Measurements from ENCODE around the gene LAMA2. TPM values are rescaled to one million over a fixed set of nuclear protein-coding genes. Genes with fewer than 3 reads are reported as not detected.

The LAMA2 gene
- total and polyA plus RNA-seq, 2 donors (not counting 3 experiments of a cell fraction or from before 2014, with no cell fraction given) = 0.51 to 0.75 TPM

DNA sequence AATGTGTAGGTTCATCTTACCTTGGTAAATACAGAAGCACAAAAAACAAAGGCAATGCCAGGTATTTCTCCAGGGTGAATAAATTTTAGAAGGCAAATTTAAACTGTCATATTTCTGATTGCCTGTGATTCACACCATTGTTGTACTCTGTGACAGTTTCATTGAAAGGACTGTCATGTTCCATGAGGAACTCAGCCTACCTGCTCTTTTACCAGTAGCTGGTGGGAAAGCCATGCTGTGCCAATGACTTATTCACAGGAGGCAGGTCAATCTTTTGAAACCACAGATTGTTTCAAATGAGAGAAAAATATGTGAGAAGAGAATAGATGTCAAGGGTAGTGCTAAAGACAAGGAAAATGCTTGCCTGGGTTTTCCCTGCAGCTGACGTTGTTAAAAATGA is 206.4 kb downstream of the LAMA2 start:
- dilution Hi-C loops (cut with MboI; ENCODE audit: extremely low pct_ligation_motif_present, low sequenced_read_pairs) = no loop called here
- Histone ChIP-seq H3K9me1 (replicated peaks; ENCODE audit: control insufficient read depth, extremely low read depth, insufficient read depth, low read length) (no peaks in the 10 kb centered on the region), H3K79me2 (ENCODE audit: control insufficient read depth, insufficient read depth, low read length) (no peaks in the 10 kb centered on the region), H3K27ac (ENCODE audit: insufficient read depth, low read depth, low read length) (no peak overlapping the region), H4K20me1 (replicated peaks; ENCODE audit: control insufficient read depth, extremely low read depth, insufficient read depth, low read length) (no peaks in the 10 kb centered on the region), H3K27me3 (ENCODE audit: control insufficient read depth in 2 of 2, insufficient read depth in 2 of 2, low read length in 2 of 2) (peaks cover 0 to 4% of the 10 kb centered on the region in 2 experiments), H3K4me1 (ENCODE audit: control insufficient read depth, extremely low read depth, insufficient read depth, low read length) (no peaks in the 10 kb centered on the region), H3K4me3 (replicated peaks in 1 of 3; ENCODE audit: insufficient read depth in 1 of 3, low read depth in 1 of 3, low read length in 3 of 3) (no peak overlapping the region), H2AFZ (ENCODE audit: low read depth, low read length) (no peak overlapping the region), H3K9me3 (replicated peaks; ENCODE audit: control insufficient read depth, insufficient read depth, low read length) (no peaks in the 10 kb centered on the region), H3K36me3 (ENCODE audit: control insufficient read depth in 2 of 2, extremely low read depth in 1 of 2, insufficient read depth in 2 of 2, low read length in 2 of 2) (no peaks in the 10 kb centered on the region), H3K4me2 (ENCODE audit: insufficient read depth, low read length) (no peak overlapping the region), H3K9ac (replicated peaks; ENCODE audit: extremely low read depth, insufficient read depth, low read length) (no peak overlapping the region)
- FAIRE-seq (no peak), DNase-seq (ENCODE audit: low read depth, low spot score) (no peak)
- no TSS peak for BruUV-seq (replicated peaks)
- intact Hi-C loops (cut with micrococcal nuclease) = no loop called here
- ChIA-PET POLR2A (no interaction called here), CTCF (interaction anchor here (1.2 kb wide), 1 partner anchor 281 kb away, joined by 3 read pairs; no protein-coding TSS in a partner anchor)
- TF ChIP-seq EZH2 (IDR thresholded peaks at IDR 0.05; ENCODE audit: borderline replicate concordance, low read depth, low read length, severe bottlenecking) = no peak
- TF ChIP-seq, protein P1, sequence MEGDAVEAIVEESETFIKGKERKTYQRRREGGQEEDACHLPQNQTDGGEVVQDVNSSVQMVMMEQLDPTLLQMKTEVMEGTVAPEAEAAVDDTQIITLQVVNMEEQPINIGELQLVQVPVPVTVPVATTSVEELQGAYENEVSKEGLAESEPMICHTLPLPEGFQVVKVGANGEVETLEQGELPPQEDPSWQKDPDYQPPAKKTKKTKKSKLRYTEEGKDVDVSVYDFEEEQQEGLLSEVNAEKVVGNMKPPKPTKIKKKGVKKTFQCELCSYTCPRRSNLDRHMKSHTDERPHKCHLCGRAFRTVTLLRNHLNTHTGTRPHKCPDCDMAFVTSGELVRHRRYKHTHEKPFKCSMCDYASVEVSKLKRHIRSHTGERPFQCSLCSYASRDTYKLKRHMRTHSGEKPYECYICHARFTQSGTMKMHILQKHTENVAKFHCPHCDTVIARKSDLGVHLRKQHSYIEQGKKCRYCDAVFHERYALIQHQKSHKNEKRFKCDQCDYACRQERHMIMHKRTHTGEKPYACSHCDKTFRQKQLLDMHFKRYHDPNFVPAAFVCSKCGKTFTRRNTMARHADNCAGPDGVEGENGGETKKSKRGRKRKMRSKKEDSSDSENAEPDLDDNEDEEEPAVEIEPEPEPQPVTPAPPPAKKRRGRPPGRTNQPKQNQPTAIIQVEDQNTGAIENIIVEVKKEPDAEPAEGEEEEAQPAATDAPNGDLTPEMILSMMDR (IDR thresholded peaks at IDR 0.05; ENCODE audit: extremely low read depth in 1 of 2, insufficient read depth in 1 of 2, low read depth in 1 of 2, low read length in 2 of 2) = no peak
- TF ChIP-seq, protein P2, sequence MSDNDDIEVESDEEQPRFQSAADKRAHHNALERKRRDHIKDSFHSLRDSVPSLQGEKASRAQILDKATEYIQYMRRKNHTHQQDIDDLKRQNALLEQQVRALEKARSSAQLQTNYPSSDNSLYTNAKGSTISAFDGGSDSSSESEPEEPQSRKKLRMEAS (IDR thresholded peaks at IDR 0.05; ENCODE audit: insufficient read depth, insufficient read length) = no peak

DNA sequence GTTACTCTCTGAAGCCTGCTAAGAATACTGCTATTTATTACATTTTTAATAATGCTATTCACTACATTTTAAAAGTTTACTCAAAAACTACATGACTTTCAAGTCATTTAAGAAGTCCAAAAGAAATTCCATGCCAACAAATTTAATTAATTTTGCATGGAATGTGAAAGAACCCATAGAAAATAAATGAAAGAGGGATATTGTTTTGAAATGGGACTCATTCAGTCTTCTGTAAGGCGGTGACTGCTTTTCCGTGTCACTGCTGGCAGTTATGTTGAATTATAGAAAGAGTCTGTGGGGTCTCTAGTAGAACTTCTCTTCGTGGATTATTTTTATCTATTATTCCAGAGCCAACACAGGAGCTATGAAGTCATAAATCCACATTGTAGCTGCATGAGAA is 211.2 kb downstream of the LAMA2 start:
- Histone ChIP-seq H3K4me2 (ENCODE audit: insufficient read depth, low read length) (no peak overlapping the region), H3K9me3 (replicated peaks; ENCODE audit: control insufficient read depth, insufficient read depth, low read length) (no peaks in the 10 kb centered on the region), H3K9me1 (replicated peaks; ENCODE audit: control insufficient read depth, extremely low read depth, insufficient read depth, low read length) (no peaks in the 10 kb centered on the region), H4K20me1 (replicated peaks; ENCODE audit: control insufficient read depth, extremely low read depth, insufficient read depth, low read length) (no peaks in the 10 kb centered on the region), H3K36me3 (ENCODE audit: control insufficient read depth in 2 of 2, extremely low read depth in 1 of 2, insufficient read depth in 2 of 2, low read length in 2 of 2) (no peaks in the 10 kb centered on the region), H3K9ac (replicated peaks; ENCODE audit: extremely low read depth, insufficient read depth, low read length) (no peak overlapping the region), H3K4me3 (replicated peaks in 1 of 3; ENCODE audit: insufficient read depth in 1 of 3, low read depth in 1 of 3, low read length in 3 of 3) (no peak overlapping the region), H3K27ac (ENCODE audit: insufficient read depth, low read depth, low read length) (no peak overlapping the region), H3K79me2 (ENCODE audit: control insufficient read depth, insufficient read depth, low read length) (no peaks in the 10 kb centered on the region), H2AFZ (ENCODE audit: low read depth, low read length) (no peak overlapping the region), H3K27me3 (ENCODE audit: control insufficient read depth in 2 of 2, insufficient read depth in 2 of 2, low read length in 2 of 2) (no peaks in the 10 kb centered on the region), H3K4me1 (ENCODE audit: control insufficient read depth, extremely low read depth, insufficient read depth, low read length) (no peaks in the 10 kb centered on the region)
- BruUV-seq (replicated peaks) = no TSS peak
- POLR2A ChIA-PET = no interaction called here
- intact Hi-C loops (cut with micrococcal nuclease) (no loop called here), dilution Hi-C loops (cut with MboI; ENCODE audit: extremely low pct_ligation_motif_present, low sequenced_read_pairs) (no loop called here)
- CTCF ChIA-PET = no interaction called here
- FAIRE-seq (no peak), DNase-seq (ENCODE audit: low read depth, low spot score) (no peak)
- no peak for TF ChIP-seq EZH2 (IDR thresholded peaks at IDR 0.05; ENCODE audit: borderline replicate concordance, low read depth, low read length, severe bottlenecking)
- no peak for TF ChIP-seq FOS (IDR thresholded peaks at IDR 0.05; ENCODE audit: borderline replicate concordance, insufficient read depth, low read length)
- TF ChIP-seq, protein P2 (IDR thresholded peaks at IDR 0.05; ENCODE audit: insufficient read depth, insufficient read length) = no peak
- no peak for TF ChIP-seq JUN (IDR thresholded peaks at IDR 0.05; ENCODE audit: borderline replicate concordance, insufficient read depth, insufficient read length, low read depth)
- TF ChIP-seq GATA2 (IDR thresholded peaks at IDR 0.05; ENCODE audit: insufficient read depth, insufficient read length, low read depth, low read length) = no peak
- TF ChIP-seq POLR2A (IDR thresholded peaks at IDR 0.05; ENCODE audit: low read depth, low read length) = no peak
- TF ChIP-seq POLR2AphosphoS5 (IDR thresholded peaks at IDR 0.05; ENCODE audit: insufficient read depth, low read depth, low read length) = no peak
- TF ChIP-seq, protein P1 (IDR thresholded peaks at IDR 0.05; ENCODE audit: extremely low read depth in 1 of 2, insufficient read depth in 1 of 2, low read depth in 1 of 2, low read length in 2 of 2) = no peak
- TF ChIP-seq MYC (IDR thresholded peaks at IDR 0.05; ENCODE audit: low read depth, low read length) = no peak

All from endothelial cell of umbilical vein (primary cell).